ENCODE measurements around the gene NHERF1. TPM values are rescaled to one million over a fixed set of nuclear protein-coding genes. Genes with fewer than 3 reads are reported as not detected.

The NHERF1 gene
- total RNA-seq, 2 experiments from 2014 or later, result 136 TPM

DNA sequence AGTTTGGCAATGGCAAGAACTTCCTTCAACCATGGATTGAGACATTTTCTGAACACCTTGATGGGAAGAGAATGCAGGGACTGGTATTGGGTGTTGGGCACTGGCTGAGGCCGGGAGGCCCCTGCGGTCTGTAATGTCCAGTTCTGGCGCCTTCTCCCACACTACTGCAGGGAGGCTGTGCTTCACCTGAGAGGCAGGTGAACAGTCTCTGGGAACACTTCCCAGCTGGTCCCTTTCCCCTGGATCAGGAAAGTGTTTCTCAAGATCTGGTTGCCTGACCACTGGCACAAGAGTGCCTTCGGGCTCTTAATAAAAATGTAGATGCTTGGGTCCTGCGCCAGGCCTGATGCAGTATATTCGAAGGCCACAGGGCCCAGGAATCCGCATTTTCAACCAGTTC is 56.3 kb downstream of the NHERF1 start:
- DNase-seq, result no peak
- ChIA-PET CTCF (interaction anchor here (1.4 to 1.7 kb wide), 2 partner anchors 13 to 58 kb away, joined by 4 to 8 read pairs; no protein-coding TSS in a partner anchor), POLR2A (no interaction called here)
- Mint-ChIP-seq H3K4me1 (ENCODE audit: low read depth) (no peaks in the 10 kb centered on the region), H3K27ac (no peak overlapping the region), H3K9me3 (no peaks in the 10 kb centered on the region), H3K4me3 (no peak overlapping the region), H3K27me3 (no peaks in the 10 kb centered on the region), H3K36me3 (peaks cover 7% of the 10 kb centered on the region)
- intact Hi-C loops (cut with micrococcal nuclease), result no loop called here

DNA sequence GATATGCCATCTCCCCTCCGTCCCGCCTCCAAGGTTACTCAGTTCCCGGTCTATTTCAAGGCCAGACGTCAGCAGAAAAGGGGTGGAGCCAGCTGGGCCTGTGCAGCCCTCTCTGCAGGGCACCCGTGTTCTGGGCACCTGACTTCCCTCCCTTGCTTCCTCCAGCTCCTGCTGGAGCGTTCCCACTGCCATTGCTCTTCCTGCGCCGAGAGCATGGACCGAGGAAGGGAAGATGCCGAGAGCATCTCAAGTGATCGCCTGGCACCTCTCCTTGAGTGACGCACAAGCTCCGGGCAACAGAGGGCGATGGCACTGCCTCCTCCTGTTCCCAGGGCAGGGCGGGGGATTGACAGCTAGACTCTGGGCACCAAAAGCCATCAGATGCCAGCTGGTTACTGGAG is 57.2 kb downstream of the NHERF1 start:
- Mint-ChIP-seq H3K9me3 (no peaks in the 10 kb centered on the region), H3K27me3 (no peaks in the 10 kb centered on the region), H3K4me1 (ENCODE audit: low read depth) (no peaks in the 10 kb centered on the region), H3K27ac (no peak overlapping the region), H3K4me3 (no peak overlapping the region), H3K36me3 (peaks cover 9% of the 10 kb centered on the region)
- ChIA-PET POLR2A (no interaction called here), CTCF (interaction anchor here (1.4 to 1.7 kb wide), 2 partner anchors 14 to 57 kb away, joined by 4 to 8 read pairs; no protein-coding TSS in a partner anchor)
- DNase-seq, result no peak
- intact Hi-C loops (cut with micrococcal nuclease), result no loop called here

DNA sequence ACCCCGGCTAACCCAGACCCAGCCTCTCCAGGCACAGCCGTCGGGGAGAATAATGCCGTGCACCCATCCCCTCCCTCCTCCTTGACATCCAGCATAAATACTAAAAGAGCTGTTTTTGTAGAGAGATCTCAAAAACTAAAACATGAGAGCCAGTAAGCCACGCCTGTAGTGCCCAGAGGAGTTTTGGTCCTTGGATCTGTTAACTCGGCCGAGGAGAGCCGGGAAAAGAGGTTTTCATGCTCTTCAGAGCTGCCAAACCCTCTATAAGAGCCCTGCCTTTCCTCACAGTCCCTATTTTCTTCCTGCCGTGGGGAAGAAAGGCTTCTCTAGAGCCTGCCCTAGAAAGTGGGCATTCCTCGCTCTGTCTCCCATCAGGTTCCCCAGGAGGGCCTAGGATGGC is 57.9 kb downstream of the NHERF1 start:
- intact Hi-C loops (cut with micrococcal nuclease), result no loop called here
- no peak overlapping the region for H3K27ac Mint-ChIP-seq
- peaks cover 10% of the 10 kb centered on the region for H3K36me3 Mint-ChIP-seq
- ChIA-PET POLR2A (no interaction called here), CTCF (interaction anchor here (1.4 to 1.7 kb wide), 2 partner anchors 15 to 56 kb away, joined by 4 to 8 read pairs; no protein-coding TSS in a partner anchor)
- no peak overlapping the region for H3K4me3 Mint-ChIP-seq
- no peak for DNase-seq
- H3K9me3 Mint-ChIP-seq, result no peaks in the 10 kb centered on the region
- H3K27me3 Mint-ChIP-seq, result no peaks in the 10 kb centered on the region
- no peaks in the 10 kb centered on the region for H3K4me1 Mint-ChIP-seq (ENCODE audit: low read depth)

DNA sequence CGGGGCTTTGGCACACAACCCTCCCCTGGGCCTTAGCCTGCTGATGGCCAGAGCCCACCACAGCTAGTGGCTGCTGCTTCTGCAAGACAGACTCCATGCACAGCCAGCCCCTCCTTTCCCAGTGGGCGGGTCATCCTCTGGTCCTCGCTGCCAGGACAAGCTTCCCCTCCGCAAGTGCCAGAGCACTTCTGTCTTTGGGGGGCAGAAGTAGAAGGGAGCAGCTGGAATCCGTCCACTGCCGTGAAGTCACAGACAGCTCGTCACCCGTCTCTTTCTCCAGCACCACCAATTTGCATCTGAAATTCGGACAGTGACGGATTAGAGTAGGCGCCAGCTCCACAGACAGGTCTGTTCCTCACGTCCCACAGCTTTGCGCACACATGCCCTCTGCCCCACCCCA is 59.0 kb downstream of the NHERF1 start:
- DNase-seq, result no peak
- Mint-ChIP-seq H3K36me3 (peaks cover 10% of the 10 kb centered on the region), H3K9me3 (no peaks in the 10 kb centered on the region), H3K27me3 (no peaks in the 10 kb centered on the region), H3K27ac (no peak overlapping the region), H3K4me3 (no peak overlapping the region), H3K4me1 (ENCODE audit: low read depth) (no peaks in the 10 kb centered on the region)
- POLR2A ChIA-PET, result no interaction called here
- intact Hi-C loops (cut with micrococcal nuclease), result no loop called here
- CTCF ChIA-PET, result interaction anchor here (0.8 kb wide), 2 partner anchors 52 to 55 kb away, joined by 3 read pairs; partner anchors contain the start of gene GRIN2C

DNA sequence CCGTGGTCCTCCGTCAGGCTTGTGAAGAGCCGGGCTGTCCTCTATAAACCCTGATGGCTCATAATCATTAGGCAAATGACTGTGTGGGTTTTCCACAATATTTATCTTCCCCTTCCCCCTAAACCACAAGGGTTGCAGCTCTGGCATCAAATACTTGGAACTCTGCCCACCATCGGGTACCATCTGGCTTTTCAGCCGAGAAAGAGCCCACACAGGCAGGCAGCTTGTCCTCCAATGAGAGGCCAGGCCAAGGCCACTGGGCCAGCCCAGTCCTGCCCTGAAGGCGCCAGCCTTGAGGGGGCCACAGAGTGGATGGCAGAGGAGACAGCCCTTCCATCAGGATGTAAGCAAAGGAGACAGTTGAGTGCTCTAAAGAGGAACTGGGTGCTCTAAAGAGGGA is 59.5 kb downstream of the NHERF1 start:
- Mint-ChIP-seq H3K4me3 (no peak overlapping the region), H3K27me3 (no peaks in the 10 kb centered on the region), H3K9me3 (no peaks in the 10 kb centered on the region), H3K4me1 (ENCODE audit: low read depth) (no peaks in the 10 kb centered on the region), H3K27ac (no peak overlapping the region), H3K36me3 (peaks cover 10% of the 10 kb centered on the region)
- no peak for DNase-seq
- POLR2A ChIA-PET, result no interaction called here
- intact Hi-C loops (cut with micrococcal nuclease), result no loop called here
- CTCF ChIA-PET, result no interaction called here

DNA sequence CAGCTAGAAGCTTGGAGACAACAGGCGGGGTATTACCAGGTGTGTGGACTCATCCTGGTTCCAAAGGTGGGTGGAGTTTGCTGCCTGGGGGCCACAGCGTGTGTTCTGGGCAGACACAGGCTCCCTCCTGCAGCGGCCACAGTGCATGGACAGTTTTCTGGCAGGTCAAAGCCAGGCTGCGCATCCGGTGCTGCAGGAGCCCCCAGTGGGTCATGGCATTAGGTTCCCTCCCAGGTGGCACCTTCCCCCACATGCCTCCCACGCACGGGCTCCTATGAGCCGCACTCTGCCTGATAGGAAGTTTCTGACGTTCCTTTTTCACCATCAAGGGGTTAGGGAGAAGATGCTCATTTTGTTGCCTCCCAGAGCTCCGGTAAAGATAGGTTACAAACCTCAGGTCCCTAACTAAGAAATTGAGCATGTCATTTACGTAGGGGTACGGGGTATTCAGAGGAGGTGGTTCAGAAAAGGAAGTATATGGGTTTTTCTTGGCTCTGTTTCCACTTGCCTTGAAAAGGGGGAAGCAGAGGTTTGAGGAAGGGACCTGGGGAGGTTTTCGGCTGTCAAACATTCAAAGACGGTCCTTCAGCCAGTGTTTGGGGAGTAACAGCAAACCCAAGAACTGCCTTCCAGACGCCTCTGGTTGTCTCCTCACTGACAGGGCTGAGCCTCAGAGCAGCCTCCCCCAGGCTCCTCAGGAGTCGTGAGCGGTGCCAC is 60.4 kb downstream of the NHERF1 start:
- H3K27ac Mint-ChIP-seq, result no peak overlapping the region
- POLR2A ChIA-PET, result no interaction called here

DNA sequence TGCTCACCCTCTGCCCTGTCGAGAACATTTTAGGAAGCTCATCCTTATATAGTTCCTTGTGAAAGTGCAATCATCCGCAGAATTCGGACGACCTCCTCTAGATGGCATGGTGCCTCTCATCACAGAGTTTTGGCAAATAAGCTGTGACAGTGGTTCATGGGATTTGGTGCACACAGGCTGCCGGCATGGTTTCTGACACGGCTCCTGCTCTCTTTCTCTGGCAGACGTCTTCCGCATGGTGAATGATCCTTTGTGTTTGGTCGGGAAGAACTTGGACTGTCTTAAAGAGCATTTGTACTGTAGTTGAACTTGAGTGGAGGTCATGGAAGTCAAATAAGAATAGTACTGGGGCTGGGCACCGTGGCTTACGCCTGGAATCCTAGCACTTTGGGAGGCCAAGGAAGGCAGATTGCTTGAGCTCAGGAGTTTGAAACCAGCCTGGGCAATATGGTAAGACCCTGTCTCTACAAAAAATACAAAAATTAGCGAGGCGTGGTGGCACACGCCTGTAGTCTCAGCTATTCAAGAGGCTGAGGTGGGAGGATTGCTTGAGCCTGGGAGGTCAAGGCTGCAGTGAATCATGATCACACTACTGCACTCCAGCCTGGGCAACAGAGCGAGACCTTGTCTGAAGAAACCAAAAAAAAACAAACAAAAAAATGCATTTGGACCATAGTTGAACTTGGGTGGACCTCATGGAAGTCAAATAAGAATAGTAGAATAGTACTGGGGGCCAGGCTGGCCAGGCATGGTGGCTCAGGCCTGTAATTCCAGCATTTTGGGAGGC is 62.5 kb downstream of the NHERF1 start:
- DNase-seq, result no peak
- Mint-ChIP-seq H3K27ac (no peak overlapping the region), H3K4me1 (ENCODE audit: low read depth) (no peaks in the 10 kb centered on the region), H3K36me3 (peaks cover 10% of the 10 kb centered on the region), H3K27me3 (no peaks in the 10 kb centered on the region), H3K9me3 (no peaks in the 10 kb centered on the region), H3K4me3 (no peak overlapping the region)
- intact Hi-C loops (cut with micrococcal nuclease), result no loop called here
- ChIA-PET CTCF (interaction anchor here (2.6 kb wide), 1 partner anchor 19 kb away, joined by 10 read pairs; no protein-coding TSS in a partner anchor), POLR2A (no interaction called here)

More for the DNA sequence above, 60.4 kb downstream of the NHERF1 start:
- Mint-ChIP-seq H3K4me3 (no peak overlapping the region), H3K36me3 (peaks cover 10% of the 10 kb centered on the region), H3K4me1 (ENCODE audit: low read depth) (no peaks in the 10 kb centered on the region), H3K27me3 (no peaks in the 10 kb centered on the region), H3K9me3 (no peaks in the 10 kb centered on the region)
- CTCF ChIA-PET, result interaction anchor here (2.6 kb wide), 1 partner anchor 17 kb away, joined by 10 read pairs; no protein-coding TSS in a partner anchor
- no peak for DNase-seq
- intact Hi-C loops (cut with micrococcal nuclease), result no loop called here

DNA sequence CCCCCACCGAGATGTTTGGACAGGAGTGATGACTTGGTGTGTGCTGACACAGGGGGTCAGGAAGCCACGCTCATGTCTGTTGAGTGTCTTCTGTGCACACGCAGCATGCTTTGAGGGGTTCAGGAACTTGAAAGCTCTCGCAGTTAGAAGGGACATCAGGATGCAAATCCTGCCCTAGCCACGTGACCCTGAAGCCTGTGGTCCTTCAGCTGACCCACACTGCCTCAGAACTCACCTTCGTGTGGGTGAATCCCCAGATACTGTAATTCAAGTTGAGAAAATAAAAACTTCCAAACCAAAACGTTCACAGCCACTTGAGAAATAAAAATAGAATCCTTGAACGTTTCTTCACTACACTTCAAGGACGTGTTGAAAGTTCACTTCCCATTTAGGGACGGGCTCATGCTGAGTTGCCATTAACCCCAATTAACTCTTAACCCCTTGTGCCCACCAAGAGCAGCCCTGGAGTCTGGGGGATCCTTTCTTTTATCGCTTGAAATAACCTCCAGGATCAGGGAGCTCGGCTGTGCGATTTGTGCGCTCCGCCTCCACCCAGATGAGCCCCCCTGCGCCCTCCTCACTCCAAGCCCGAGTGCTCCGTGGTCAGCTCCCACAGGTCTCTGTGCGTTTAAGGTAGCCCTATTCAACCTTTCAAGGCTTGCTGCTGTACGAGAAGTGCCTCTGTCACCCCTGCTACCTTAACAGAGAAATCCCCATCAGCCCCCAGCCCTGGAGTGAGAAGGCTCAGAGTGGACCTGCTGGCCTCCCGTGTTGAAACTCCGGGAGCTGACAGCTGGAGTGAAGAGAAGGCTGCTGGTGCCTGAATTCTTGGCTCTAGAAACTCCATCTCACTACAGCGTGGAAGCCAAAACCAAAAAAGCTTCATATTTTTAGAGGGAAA is 63.9 kb downstream of the NHERF1 start:
- Mint-ChIP-seq H3K27me3 (no peaks in the 10 kb centered on the region), H3K4me1 (ENCODE audit: low read depth) (no peaks in the 10 kb centered on the region), H3K36me3 (peaks cover 13% of the 10 kb centered on the region), H3K9me3 (no peaks in the 10 kb centered on the region), H3K4me3 (no peak overlapping the region), H3K27ac (no peak overlapping the region)
- intact Hi-C loops (cut with micrococcal nuclease), result no loop called here
- ChIA-PET POLR2A (no interaction called here), CTCF (interaction anchor here (2.5 kb wide), 1 partner anchor 67 kb away, joined by 7 read pairs; no protein-coding TSS in a partner anchor)
- no peak for DNase-seq

DNA sequence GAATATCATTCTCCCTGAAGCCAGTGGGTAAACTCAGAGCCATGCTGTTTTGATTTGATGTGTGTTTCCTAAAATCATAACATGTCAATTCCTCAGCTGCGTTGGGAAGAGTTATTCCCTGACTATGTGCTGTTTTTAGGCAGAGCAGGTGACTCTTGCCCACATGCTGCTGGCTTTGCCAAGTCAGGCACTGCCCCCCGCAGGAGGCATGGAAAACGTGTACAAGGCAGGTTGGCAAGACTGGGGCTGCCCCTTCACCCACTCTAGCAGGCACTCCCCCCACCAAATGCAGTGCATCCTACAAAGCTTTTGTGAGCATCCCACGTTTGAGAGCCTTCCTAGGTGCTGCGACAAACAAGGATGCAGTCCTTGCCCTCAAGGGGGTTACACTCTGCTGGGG is 66.0 kb downstream of the NHERF1 start:
- no peaks in the 10 kb centered on the region for H3K9me3 Mint-ChIP-seq
- ChIA-PET CTCF (interaction anchor here (2.5 kb wide), 1 partner anchor 69 kb away, joined by 7 read pairs; no protein-coding TSS in a partner anchor), POLR2A (no interaction called here)
- no peak overlapping the region for H3K27ac Mint-ChIP-seq
- intact Hi-C loops (cut with micrococcal nuclease), result no loop called here
- DNase-seq, result peak; percentile 13
- H3K4me1 Mint-ChIP-seq (ENCODE audit: low read depth), result no peaks in the 10 kb centered on the region
- no peaks in the 10 kb centered on the region for H3K27me3 Mint-ChIP-seq
- peaks cover 13% of the 10 kb centered on the region for H3K36me3 Mint-ChIP-seq
- no peak overlapping the region for H3K4me3 Mint-ChIP-seq

DNA sequence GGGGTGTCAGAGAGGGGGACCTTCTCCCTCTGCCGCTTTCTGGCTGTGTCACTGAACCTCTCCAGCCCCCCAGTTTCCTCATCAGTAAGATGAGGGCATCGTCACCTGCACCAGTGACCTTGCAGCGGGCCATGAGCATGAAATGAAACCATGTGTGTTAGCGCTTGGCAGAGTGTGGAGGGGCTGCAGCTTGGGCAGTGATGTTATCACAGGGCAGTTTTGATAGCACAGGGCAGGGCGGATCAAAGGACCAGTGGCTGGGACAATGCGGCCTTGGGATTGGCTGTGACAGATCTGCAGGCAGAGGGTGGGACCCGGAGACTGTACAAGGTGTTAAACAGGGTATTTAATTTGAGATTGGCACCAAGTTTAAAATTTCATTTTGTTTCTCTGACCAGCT is 66.6 kb downstream of the NHERF1 start:
- CTCF ChIA-PET, result no interaction called here
- Mint-ChIP-seq H3K4me3 (no peak overlapping the region), H3K9me3 (no peaks in the 10 kb centered on the region), H3K4me1 (ENCODE audit: low read depth) (no peaks in the 10 kb centered on the region), H3K27ac (no peak overlapping the region), H3K27me3 (no peaks in the 10 kb centered on the region), H3K36me3 (peaks cover 13% of the 10 kb centered on the region)
- DNase-seq, result no peak
- POLR2A ChIA-PET, result no interaction called here
- intact Hi-C loops (cut with micrococcal nuclease), result no loop called here

DNA sequence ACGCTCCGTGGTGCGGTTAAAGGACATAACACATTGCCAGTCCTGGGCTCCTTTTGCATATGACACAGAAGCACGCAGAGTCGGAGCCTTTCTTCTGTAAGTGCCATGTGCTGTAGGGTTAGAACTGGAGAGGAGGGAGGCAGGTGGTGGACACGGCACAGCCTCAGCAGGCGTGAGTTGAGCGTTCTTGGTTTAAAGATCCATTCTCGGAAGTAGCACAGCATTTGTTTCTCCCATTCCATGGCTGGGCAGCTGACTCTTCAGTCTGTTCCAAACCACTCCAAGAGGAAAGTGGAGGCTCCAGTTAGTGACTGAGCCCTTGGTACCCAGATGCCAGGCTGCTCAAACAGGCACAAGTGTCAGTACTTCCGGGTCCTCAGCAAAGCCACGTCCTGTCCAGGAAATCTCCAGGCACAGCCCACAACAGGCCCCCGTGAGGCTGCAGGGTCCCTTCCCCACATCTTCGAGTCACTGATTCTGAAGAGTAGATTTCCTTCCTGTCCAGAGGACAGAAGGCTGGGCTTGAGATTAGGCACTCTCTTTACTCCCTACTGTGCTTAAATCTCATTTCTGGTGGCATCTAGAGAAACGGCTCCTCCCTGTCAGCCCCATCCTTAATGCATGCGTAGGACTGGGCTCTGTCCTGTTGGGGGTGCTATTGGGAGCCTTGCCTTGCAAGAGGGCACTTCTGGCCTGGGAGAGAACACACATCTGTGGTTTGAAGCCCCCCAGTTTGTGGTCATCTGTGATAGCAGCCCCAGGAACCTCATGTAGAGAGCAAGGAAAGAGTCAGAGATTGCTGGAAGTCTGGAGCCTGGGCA is 67.3 kb downstream of the NHERF1 start:
- H3K27me3 Mint-ChIP-seq, result no peaks in the 10 kb centered on the region

More for the DNA sequence above, 67.3 kb downstream of the NHERF1 start:
- Mint-ChIP-seq H3K36me3 (peaks cover 13% of the 10 kb centered on the region), H3K4me1 (ENCODE audit: low read depth) (no peaks in the 10 kb centered on the region), H3K27ac (no peak overlapping the region), H3K4me3 (no peak overlapping the region), H3K9me3 (no peaks in the 10 kb centered on the region)
- intact Hi-C loops (cut with micrococcal nuclease), result no loop called here
- ChIA-PET CTCF (no interaction called here), POLR2A (no interaction called here)
- DNase-seq, result no peak
